NCI-H345 treated with DMSO at 0.1 percent for 48 hours (cell line): Measurements from ENCODE around the gene KLF1.

Experiments used
- DNase-seq: peaks from one replicate; lab custom pipeline; 2025; ENCODE audit not compliant: unreplicated experiment; lab: John Stamatoyannopoulos, UW

KLF1 gene

DNA sequence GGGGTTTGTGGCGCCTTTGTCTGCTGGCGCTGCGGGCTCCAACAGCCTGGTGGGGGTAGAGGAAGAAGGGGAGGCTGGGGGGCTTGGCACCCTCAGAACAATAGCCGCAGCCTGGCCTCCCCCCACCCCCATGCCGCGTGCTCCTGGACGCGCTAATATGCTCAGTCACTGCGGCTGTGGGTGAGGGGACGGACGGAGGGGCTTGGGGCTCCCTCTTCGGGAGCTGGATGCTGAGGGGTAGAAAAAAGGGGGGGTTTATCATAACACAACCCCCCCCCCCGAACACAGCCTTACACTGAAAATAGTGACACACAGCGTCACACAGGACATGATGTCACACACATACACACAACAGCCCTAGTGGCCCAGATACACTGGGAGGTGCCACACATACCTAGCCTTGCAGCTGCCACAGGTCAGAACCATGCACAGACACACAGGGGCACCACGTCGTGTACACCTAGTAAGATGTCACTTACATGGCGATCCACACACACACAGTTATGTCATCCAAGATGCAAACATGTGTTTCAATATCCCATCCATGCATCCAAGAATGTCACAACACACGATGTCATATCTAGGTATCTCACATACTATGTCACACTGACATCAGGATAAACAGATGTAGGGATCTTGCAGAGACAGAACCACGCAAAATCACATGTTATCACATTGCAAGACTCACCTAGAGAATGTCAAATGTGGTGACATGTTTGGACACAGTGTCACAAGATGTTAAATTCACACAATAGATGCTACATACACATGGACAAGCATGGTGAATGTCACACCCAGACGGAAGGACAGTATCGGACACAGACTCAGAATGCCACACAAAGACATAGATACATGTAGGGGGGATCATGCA lies 47.9 kb downstream of the KLF1 start:
- no peak for DNase-seq

GRCh38 chr19:12838182-12838885 lies 48.7 kb downstream of the KLF1 start, which contains the start of gene MAST1:
MAST1 (plus strand) TSS chr19:12838515; CDS start chr19:12838573, 58 bp downstream.
- DNase-seq: no peak

DNA sequence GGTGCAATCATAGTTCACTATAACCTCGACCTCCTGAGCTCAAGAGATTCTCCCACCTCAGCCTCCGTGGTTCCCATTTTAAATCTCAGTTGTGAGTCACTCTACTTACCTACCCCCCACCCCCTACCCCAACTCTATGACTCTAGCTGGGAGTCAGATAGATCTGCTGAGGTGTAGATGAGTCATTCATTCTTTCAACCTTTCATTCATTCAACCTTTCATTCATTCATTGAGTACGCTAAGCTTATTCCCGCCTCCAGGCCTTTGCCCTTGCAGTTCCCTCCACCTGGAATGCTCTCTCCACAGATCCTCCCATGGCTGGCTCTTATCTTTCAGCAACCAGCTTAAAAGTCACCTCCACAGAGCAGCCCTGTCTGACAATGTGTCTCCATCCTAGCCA lies 49.8 kb downstream of the KLF1 start:
- DNase-seq: no peak

GRCh38 chr19:12836529-12836863 lies 50.5 kb downstream of the KLF1 start:
- DNase-seq: no peak

DNA sequence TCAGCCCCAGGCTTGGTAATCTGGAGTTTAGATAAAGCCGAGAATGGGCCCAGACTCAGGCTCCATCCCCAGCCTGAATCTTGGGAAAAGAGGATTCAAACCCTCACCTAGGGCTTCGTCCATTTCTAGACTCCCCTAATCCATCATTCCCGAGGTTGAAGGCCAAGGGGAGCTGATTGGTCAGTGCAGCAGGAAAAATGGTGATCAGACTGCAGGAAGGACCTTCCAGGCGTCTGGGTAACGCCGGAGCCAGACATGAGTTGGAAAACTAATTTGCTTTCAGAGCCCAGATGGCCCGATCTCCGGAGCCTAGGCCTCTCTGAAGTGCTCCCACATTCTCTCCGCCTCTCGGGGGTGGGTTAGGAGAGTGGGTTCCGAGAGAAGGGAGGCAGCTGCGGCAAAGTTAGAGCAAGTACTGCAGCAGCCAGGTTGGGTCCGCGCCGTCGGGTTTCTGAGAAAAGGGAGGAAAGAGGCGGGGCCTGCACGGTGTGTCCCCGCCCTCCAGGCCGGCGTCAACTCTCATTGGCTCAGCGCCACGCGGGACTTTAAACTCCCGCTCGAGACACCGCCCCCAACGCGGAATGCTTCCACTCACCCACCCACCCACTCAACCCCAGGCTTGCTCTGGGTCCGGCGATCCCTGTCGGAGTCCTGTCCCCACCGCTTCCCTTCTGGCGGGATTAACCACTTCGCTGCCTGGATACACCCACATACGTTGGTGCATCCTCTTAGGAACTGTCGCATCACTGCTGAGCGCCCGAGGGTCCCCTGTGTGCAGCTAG lies 51.8 kb downstream of the KLF1 start:
- DNase-seq: no peak

- DNase-seq: no peak
Measured at GRCh38 chr19:12834566-12834943, 52.4 kb downstream of the KLF1 start, which contains the start of gene RTBDN. RTBDN (minus strand) TSS chr19:12834579; CDS start chr19:12829979, 4,600 bp downstream.
